ENCODE data around the gene SIGLEC11.

SIGLEC11 gene

DNA sequence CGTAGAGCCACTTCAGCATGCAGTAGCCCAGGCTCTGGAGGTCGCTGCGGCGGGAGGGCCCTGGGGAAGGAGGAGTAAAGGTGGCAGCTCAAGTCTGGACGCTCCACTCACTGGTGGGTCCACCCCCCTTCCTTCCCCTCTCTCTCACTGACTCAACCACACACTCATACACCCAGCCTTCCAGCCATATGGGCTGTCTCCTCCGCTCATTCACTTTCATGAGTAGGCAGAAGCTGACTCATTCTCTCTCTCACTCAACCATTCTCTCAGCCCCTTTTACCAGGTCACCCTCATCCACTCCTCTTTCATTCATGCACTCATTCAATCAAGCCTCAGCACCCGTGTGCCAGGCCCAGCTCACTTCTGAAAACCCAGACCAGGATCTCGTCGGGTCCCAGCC, 27.5 kb upstream of the SIGLEC11 start:
- no peak for TF ChIP-seq ZFX (IDR thresholded peaks at IDR 0.05; ENCODE audit: borderline replicate concordance)
- TF ChIP-seq, protein P1, sequence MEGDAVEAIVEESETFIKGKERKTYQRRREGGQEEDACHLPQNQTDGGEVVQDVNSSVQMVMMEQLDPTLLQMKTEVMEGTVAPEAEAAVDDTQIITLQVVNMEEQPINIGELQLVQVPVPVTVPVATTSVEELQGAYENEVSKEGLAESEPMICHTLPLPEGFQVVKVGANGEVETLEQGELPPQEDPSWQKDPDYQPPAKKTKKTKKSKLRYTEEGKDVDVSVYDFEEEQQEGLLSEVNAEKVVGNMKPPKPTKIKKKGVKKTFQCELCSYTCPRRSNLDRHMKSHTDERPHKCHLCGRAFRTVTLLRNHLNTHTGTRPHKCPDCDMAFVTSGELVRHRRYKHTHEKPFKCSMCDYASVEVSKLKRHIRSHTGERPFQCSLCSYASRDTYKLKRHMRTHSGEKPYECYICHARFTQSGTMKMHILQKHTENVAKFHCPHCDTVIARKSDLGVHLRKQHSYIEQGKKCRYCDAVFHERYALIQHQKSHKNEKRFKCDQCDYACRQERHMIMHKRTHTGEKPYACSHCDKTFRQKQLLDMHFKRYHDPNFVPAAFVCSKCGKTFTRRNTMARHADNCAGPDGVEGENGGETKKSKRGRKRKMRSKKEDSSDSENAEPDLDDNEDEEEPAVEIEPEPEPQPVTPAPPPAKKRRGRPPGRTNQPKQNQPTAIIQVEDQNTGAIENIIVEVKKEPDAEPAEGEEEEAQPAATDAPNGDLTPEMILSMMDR (IDR thresholded peaks at IDR 0.05), result no peak
- H3K27ac ChIP-seq, result no peak overlapping the region

DNA sequence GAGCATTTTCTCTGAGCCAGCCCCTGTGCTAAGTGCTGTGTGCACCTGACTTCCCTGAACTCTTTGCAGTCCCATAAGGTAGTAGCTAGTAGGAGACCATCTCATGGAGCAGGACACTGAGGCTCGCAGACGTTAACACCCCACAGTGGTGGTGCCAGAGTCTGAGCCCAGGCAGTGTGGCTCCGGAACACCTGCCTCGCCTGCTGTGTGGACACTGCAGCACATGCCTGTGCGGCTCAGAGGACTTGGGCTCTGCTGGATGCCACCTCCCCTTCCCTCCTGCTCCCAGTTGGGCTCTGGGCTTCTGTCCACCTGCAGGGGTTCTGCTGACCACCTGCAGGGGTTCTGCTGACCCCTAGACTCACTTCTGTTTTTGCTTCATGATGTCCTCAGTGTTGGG, 27.0 kb upstream of the SIGLEC11 start:
- TF ChIP-seq, protein P1 (IDR thresholded peaks at IDR 0.05), result no peak
- no peak for TF ChIP-seq ZFX (IDR thresholded peaks at IDR 0.05; ENCODE audit: borderline replicate concordance)
- 0 out of 2 replicates have a peak overlapping the region, but pooled peaks have one; percentile 40 for H3K27ac ChIP-seq

DNA sequence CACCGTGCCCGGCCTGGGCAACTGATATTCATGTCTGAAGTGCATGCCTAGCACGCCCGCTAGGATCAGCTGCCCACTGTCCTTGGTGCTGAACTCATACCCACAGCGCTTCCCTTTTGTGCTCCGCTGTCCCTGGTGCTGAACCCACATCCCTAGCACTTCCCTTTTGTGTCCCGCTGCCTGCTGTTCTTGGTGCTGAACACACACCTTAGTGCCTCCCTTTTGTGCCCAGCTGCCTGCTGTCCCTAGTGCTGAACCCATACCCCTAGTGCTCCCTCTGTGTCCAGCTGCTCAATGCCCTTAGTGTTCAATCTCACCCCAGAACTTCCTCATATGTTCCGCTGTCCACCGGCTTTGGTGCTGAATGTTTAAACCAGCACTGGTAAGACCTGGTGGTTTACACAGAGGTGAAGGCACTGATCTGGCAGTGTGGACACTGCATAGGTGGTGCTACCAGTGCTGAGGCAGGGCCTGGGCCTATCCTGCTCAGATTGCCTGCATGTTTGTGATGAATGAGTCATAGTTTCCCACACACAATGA, 26.3 kb upstream of the SIGLEC11 start:
- H3K27ac ChIP-seq, result peak overlapping the region; percentile 40; the same call in 1 of the 2 replicates

DNA sequence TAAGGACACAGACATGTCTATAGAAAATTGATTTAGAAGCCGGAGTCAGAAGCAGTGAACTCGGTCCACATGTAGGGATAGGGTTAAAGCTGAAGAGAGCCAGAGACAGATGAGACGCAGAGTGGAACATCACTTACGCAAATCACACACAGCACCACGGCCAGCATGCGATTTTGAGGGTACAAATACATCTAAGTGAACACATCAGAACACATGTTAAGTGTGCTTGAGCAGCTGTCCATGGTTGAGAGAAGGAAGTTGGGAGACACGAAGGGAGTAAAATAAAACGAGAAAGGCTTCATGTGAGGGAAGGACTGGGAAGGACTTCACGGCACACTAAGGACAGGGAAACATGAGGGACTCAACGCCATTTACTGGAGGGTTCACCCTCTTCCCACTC, 25.4 kb upstream of the SIGLEC11 start:
- peak overlapping the region; percentile 40; the same call in 1 of the 2 replicates for H3K27ac ChIP-seq
- TF ChIP-seq ZFX (IDR thresholded peaks at IDR 0.05; ENCODE audit: borderline replicate concordance), result no peak

More for the DNA sequence above, 26.3 kb upstream of the SIGLEC11 start:
- TF ChIP-seq, protein P1 (IDR thresholded peaks at IDR 0.05), result no peak
- no peak for TF ChIP-seq ZFX (IDR thresholded peaks at IDR 0.05; ENCODE audit: borderline replicate concordance)

DNA sequence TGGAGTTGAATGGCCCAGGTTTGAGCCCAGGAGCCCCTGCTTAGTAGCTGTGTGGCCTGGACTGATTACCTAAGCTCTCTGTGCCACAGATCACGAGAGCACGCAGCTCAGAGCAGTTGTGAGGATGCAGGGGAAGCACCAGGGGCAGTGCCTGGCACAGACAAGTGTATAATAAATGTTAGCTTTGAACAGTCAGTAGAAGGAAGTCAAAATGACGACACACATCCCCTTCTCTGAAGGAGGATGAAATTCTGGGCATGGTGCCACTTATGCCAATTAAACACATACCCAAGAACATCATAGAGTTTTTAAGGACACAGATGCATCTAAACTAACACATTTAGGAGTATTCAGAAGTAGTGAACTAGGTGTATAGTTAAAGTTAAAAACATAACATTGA, 24.9 kb upstream of the SIGLEC11 start:
- H3K27ac ChIP-seq, result peak overlapping the region; percentile 40; the same call in 1 of the 2 replicates
- TF ChIP-seq, protein P1 (IDR thresholded peaks at IDR 0.05), result no peak
- no peak for TF ChIP-seq ZFX (IDR thresholded peaks at IDR 0.05; ENCODE audit: borderline replicate concordance)

DNA sequence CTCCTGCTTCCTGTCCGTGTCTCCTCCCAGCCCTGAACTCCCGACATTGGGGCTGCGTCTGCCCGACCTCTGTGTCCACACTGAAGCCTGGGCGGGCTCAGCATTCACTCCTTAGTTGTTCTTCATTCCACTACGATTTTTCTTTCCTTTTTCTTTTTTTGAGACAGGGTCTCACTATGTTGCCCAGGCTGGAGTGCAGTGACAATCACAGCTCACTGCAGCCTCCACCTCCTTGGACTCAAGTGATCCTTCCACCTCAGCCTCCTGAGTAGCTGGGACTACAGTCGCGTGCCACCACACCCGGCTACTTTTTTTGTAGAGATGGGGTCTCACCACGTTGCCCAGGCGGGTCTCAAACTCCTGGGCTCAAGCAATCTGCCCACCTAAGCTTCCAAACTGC, 23.5 kb upstream of the SIGLEC11 start:
- peak overlapping the region; percentile 40 for H3K27ac ChIP-seq
- no peak for TF ChIP-seq ZFX (IDR thresholded peaks at IDR 0.05; ENCODE audit: borderline replicate concordance)
- TF ChIP-seq, protein P1 (IDR thresholded peaks at IDR 0.05), result no peak

DNA sequence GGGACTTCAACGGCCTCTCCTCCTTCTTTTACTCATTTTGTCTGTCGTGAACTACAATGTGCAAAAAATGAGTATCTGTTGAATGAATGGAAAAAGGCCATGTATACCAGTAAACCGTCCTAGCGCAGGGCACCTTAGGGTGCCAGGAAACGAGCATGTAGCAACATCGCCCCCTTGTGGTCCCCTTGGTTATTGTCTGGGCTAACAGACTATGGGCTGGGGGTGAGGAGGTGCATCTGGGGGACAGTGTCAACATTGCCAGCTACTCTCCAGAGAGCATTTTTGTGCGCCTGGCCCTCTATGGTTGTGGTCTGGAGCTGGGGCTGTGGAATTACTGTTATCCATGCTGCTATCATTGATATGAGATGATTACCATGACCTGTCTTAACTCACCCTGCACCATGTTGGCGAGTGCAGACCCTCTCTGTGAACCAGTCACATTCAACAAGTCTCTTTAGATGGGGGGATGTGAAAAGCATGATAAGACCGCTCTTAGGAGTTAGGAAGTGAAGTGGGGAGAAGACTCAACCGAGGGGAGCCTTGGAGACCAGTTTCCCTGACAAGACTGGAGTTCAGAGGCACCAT, 22.8 kb upstream of the SIGLEC11 start:
- no peak for TF ChIP-seq ZFX (IDR thresholded peaks at IDR 0.05; ENCODE audit: borderline replicate concordance)
- TF ChIP-seq, protein P1 (IDR thresholded peaks at IDR 0.05), result peak; percentile 92
- peak overlapping the region; percentile 40 for H3K27ac ChIP-seq
